DMS 273 (cell line): ENCODE measurements around the gene NTN4.
"Not testable (repeated sequence)": the region's sequence is repeated elsewhere in the genome, so short reads cannot be mapped to it uniquely, and the experiment has no call there.

Source experiments
- DNase-seq: peaks from one replicate; lab custom pipeline; 2025; ENCODE audit not compliant: unreplicated experiment; lab: John Stamatoyannopoulos, UW

Gene NTN4

DNA sequence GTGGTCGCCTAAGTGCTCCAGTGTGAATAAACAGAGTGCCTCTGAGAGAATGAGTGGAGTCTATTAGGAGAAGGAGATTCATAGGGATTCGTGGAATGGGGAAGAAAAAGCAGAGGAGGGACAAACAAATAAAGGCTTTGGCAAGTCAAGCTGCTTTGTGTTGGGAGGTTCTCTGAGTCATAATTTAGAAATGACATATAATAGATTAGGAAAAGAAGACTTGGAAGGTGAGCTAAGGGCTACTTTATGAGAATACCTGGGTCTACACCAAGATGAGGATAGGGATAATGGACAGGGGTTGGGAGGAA is 6.4 kb upstream of the NTN4 start:
- no peak for DNase-seq

DNA sequence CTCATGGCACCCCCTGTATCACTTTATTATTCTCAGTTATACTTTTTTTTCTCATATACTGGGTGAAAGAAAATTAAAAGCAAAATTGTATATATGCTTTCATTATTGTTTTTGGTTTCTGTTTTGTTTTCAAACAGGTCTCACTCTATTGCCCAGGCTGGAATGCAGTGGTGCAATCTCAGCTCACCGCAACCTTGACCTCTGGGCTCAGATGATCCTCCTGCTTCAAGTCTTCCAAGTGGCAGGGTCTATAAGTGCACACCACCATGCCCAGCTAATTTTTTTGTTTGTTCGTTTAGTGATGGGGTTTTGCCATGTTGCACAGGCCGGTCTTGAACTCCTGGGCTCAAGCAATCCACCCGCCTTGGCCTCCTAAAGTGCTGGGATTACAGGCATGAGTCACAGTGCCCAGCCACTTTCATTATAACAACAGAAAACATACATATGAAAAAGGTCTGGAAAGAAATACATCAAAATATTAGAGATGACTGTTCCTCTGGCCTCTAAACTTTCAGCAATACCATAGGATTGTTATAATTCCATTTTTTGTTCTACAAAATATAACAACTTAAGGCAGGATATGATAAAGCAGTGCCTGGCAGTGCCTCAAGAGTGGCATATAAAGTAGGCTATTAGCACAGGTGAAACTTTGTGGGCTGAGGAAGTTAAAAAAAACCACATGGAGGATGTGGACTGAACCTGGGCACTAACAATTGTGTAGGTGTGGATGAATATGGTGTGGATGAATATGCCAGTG is 5.8 kb upstream of the NTN4 start:
- no peak for DNase-seq

DNA sequence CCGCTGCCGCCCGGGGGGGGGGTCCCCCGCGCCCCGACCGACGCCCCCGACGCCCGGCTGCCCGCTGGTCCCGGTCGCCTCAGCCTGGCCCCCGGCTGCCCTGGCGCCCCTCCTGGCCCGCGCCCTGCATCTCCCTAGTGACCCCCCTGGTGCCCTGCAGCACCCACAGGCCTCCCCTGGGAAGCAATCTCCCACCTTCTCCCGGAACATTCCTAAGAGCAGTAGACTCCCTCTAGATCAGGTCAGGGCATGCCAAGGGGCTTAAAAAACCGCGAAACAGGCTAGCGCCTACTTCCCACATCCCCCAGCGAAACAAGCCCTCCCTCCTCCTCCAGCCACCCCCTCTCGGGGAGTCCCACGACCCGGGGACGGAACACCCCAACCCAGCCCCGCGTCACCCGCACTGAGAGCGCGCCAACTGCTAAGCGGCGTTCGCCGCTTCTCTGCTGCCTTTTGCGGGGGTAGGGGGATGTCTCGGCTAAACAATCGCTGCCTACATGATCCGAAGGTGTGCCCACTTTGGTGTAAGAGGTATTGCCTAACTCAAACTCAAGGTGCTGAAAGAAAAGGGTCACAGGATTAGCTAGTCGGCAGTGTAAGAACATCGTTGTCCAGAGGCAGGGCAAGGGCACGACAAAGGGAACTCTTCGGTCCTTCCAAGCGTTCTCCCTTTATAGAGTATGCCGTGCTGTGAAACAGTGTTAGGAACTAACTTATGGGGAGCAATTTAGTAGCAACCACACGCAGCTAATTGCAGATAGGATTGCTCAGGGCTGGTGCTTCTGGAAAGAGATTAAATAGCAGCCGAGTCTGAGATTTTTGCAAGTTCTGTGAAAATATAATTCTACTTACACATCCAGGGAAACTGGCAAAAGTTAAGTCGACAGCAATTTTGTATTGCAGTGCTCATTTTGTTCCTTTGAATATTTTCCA is 619 bp upstream of the NTN4 start:
- peak; percentile 45 for DNase-seq

DNA sequence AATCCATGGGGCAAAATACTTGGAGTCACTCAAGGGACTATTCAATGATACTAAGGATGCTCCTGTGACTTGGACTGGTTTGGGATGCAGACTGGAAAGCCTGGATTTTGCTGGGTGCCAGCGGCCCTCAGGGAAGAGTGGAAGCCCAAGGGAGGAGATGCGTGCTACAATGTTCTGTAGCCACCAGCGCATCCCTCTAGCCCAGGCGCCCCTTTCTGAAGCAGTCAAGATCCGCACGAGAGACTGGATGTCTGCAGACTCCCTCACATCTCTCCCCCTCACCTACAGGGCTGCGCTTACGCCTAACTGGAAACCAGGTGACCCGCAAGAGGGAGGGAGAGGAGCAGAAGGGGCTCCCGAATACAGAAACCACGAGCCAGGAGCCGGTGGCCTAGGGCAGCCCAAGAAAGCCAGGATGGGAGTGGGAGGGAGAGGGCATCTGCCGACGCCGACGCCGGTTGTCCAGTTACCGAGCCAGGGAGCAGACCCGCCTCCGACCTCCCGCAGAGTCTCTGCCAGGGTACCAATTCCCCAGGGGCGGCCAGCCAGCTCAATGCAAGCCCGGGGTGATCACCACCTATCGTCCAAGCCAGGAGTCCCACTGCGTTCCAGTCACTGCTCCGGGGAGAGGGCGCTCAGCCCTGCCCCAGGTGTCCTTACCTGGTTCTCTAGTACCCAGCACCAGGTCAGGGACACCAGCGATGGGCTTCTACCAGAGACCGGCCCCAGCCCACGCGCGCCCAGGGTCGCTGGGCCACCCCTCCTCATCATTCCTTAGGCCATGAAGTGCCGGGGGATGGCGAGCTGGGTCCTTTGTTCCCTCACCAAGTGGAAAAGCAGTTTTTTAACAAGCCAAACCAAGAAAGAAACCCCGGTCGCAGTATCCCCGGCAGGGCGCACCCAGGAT is 1.2 kb downstream of the NTN4 start:
- no peak for DNase-seq

GRCh38 chr12:95788637-95789036 is 1.9 kb downstream of the NTN4 start:
- DNase-seq: no peak

DNA sequence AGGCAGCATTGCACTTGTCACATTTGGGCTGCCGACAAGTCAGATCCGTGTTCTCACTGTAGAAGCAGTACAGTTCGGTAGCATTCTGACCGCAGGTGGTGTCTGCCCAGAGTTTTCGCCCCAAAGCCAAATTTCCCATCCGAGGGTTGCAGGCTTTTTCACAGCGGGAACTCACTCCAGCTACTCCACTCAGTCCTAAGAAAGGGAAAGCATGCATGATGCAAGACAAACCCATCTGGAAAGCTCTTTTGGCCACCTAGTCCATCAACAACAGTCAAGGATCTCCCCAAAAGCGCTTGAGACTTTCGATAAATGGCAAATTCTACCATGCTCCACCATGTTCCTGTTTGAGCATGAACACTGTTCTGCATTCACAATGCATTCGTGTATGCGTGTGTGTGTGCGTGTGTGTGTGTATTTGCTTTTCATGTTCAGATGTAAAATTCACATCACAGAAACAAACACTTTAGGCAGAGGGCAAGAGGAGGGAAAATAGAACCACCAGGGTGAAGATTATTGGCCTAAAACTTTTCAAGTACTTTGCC is 3.2 kb downstream of the NTN4 start:
- DNase-seq: no peak

GRCh38 chr12:95784915-95785314 is 5.6 kb downstream of the NTN4 start:
- no peak for DNase-seq

DNA sequence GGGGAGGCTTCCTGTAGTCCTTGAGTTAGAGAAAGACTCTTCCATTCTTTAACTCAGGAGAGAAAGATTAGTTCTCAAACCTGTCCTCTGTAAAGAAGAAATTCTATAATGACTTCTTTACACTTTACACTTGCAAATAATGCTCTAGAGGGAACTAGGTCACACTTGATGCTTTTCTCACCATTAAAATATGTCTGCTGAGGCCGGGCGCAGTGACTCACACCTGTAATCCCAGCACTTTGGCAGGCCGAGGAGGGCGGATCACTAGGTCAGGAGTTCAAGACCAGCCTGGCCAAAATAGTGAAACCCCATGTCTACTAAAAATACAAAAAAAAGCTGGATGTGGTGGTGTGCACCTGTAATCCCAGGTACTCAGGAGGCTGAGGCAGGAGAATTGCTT is 6.3 kb downstream of the NTN4 start:
- DNase-seq: no peak

DNA sequence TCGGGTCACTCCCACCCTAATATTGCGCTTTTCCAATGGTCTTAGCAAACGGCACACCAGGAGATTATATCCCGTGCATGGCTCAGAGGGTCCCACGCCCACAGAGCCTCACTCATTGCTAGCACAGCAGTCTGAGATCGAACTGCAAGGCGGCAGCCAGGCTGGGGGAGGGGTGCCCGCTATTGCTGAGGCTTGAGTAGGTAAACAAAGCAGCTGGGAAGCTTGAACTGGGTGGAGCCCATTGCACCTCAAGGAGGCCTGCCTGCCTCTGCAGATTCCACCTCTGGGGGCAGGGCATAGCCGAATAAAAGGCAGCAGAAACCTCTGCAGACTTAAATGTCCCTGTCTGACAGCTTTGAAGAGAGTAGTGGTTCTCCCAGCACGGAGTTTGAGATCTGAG is 15.1 kb downstream of the NTN4 start:
- not testable (repeated sequence) for DNase-seq

DNA sequence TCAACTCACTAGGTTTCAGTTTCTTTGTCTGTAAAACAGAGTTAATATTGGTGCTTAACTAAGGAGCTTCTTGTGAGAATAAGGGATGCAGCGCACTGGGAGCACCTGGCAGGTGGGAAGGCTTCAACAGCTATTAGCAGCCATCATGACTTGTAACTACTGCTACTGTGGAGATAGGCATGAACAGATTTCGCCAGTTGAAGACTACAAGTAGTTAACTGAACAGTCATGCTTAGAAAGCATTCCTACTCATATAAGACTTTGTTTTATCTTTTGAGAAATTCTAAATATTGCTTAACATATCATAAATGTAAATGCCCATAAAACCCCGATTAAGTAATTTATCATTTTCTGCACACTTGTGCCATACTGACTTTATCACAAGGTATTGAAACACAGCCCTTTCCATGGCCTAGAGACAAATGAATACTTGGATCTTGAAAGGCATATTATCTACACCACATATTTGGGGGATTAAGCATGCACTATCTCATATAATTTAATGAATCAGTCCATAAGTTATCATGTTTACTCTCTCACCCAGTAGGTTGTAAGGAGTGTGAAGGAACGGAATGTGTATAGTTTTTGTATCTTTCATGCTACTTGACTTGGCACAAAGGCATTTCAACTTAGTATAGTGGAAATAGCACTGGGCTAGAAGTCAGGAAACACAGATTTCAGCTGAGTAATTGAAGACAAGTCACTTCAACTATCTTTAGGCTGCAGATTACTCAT is 16.1 kb downstream of the NTN4 start:
- DNase-seq: no peak

GRCh38 chr12:95773320-95773719 is 17.2 kb downstream of the NTN4 start:
- DNase-seq: no peak

GRCh38 chr12:95767703-95768102 is 22.9 kb downstream of the NTN4 start:
- no peak for DNase-seq

DNA sequence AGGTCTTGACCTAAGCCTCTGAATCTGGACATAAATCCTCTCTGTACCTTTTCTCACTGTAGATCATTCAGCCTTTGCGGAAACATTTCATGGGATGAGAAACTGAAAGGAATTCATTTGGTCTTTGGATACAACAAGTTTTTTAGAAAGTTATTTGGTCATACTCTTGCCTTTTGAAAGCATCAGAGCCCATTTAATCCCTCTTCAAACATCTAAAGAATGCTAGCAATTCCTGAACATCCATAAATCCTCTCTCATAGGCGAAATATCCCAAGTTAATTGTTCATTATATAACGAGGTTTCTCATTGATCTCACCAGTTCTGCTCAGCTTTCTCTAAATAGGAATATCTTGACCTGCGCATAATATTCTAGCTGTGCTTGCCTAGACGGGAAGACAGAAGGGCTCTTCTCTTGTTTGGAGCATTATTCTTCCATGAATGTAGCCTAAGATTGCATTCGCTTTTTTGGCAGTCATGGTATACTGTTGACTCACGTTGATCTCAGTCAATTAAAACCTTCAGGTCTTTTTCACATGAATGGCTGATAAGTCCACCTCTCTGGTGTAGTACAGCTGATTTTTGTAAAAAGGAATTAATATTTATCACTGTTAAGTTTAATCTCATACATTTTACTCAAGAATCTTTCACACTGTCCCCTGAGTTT is 24.1 kb downstream of the NTN4 start:
- no peak for DNase-seq

GRCh38 chr12:95764848-95765247 is 25.7 kb downstream of the NTN4 start:
- no peak for DNase-seq

DNA sequence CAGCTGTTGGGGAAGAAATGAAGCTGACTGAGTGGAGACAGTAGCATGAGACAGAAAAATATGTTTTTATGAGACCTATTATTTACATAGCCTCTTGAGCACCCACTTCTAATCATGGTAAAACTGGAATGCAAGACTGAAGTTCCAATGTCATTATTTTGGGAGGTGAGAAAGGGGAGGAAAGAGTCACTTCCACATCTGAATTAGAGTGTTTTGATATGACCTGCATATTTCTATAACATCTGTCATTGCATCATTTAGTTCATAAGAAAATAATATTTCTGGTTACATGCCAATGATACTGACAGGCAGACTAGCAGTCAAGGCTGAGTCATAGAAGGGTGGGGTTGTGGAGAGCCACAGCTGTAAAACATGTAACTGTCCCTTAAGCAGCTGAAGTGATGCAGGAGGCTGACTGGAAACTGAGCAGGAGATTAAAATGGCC is 26.7 kb downstream of the NTN4 start:
- DNase-seq: no peak

GRCh38 chr12:95762123-95762785 is 28.3 kb downstream of the NTN4 start:
- DNase-seq: no peak

DNA sequence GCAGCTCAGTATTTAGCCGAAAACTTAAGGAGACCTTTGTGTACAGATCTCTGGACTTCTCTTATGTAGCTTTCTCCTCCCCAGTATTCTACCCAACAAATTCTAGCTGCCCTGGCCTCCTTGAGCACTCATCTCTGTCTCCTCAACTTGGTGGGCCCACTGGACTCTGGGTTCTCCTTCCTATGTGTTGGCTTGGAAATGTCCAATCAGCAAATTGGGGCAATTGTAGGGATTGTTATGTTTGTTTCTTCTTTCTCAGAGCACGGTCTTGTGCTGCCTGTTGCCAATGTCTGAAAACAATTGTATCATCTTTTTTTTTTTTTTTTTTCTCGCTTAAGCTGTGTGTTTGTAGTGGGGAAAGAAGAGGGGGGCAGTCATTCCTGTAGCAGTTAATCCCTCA is 30.2 kb downstream of the NTN4 start:
- DNase-seq: no peak

GRCh38 chr12:95759718-95760117 is 30.8 kb downstream of the NTN4 start:
- peak; percentile 13 for DNase-seq

DNA sequence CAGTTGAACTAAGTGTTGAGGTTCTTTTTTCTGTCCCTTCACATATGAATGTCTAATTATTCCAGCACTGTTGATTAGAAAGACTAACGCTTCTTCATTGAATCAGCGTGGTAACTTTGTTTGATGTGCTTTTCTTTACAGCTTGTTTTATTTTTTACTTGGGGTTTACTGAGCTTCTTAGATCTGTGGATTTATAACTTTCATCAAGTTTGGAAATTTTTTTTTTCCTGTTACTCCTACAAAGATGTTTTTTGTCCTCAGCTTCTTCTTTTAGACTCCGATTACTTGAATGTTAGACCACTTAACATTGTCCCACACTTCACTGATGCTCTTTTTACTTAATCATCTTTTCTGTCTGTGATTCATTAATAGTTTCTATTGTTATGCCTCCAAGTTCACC is 31.5 kb downstream of the NTN4 start:
- no peak for DNase-seq
